Glutamatergic neuron (in vitro differentiated cells): ENCODE measurements around the gene ZNF574. TPM values are rescaled to one million over a fixed set of nuclear protein-coding genes. Genes with fewer than 3 reads are reported as not detected.
A peak's percentile ranks its signal among the peaks of the same experiment; 100 is the strongest.

Experiments
- DNase-seq: peaks from one replicate; pipeline ENCODE4 v3.0.0; 2022
- H3K27ac Mint-ChIP-seq: one replicate; pipeline ENCODE4 v1.8.0; 2020; ENCODE audit warnings: mild to moderate bottlenecking, mixed read lengths, inconsistent platforms; ENCODE audit not compliant: unreplicated experiment
- H3K27me3 Mint-ChIP-seq: one replicate; pipeline ENCODE4 v1.8.0; 2020; ENCODE audit warnings: mild to moderate bottlenecking, moderate library complexity, mixed read lengths, inconsistent platforms; ENCODE audit not compliant: unreplicated experiment
- H3K36me3 Mint-ChIP-seq: one replicate; pipeline ENCODE4 v1.8.0; 2020; ENCODE audit warnings: mild to moderate bottlenecking, mixed read lengths, inconsistent platforms; ENCODE audit not compliant: unreplicated experiment
- H3K4me1 Mint-ChIP-seq: one replicate; pipeline ENCODE4 v1.8.0; 2020; ENCODE audit warnings: mild to moderate bottlenecking, low read depth, mixed read lengths, inconsistent platforms; ENCODE audit not compliant: unreplicated experiment
- H3K4me3 Mint-ChIP-seq: one replicate; pipeline ENCODE4 v1.8.0; 2020; ENCODE audit warnings: mild to moderate bottlenecking, mixed read lengths, inconsistent platforms; ENCODE audit not compliant: unreplicated experiment
- H3K9me3 Mint-ChIP-seq: one replicate; pipeline ENCODE4 v1.8.0; 2020; ENCODE audit warnings: mild to moderate bottlenecking, moderate library complexity, mixed read lengths, inconsistent platforms; ENCODE audit not compliant: unreplicated experiment
- total RNA-seq: library from RNA; stranded (reverse); fragmentation: NEBNext Ultra II Directional; extraction: Animal tissue kit (Norgen Biotek cat#: 25700); gene quantifications from one replicate; pipeline ENCODE4 v1.2.1, GENCODE V29; 2021; ENCODE audit not compliant: unreplicated experiment
- TF ChIP-seq, protein P1 (sequence below): fragments of 200-600 bp; sonication (generic); IDR thresholded peaks from one replicate; pipeline ENCODE4 v1.5.0; 2021; ENCODE audit not compliant: partially characterized antibody, unreplicated experiment

Gene ZNF574
- total RNA-seq, 1 donor from 2014 or later: 24.1 TPM

DNA sequence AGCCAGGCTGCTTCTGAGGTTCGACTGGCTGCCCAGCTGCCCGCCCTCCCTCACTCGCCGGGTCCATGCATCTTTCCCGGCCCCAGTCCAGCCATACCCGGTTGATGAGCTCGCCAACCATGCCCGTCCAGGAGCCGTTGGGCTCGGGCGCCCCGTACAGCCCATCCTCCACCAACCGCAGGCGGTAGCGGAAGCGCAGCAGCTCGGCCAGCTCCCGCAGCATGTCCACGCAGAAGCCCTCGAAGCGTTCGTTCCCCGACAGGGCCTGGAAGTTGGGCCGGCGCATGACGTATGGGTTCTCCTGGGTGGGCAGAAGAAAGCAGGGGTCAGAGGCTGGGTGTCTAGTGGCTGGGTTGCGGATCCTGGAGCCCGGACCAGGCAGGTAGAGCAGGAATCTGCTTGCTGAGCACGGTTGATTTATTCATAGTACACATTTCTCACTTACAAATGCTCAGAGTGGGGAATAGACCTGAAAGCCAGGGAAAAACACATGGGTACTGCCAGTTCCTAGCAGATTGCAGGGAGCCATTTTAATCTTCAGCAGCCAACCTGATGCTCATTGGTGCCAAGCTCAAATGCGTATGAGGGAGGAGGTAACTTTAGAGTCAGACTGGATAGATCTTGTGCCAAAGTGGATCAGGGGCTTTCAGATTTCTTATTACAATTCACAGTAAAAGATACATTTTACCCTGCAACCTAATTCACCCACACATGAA, 33.4 kb upstream of the ZNF574 start:
- peak overlapping the region; percentile 98 for H3K27ac Mint-ChIP-seq
- peaks cover 44% of the 10 kb centered on the region for H3K4me1 Mint-ChIP-seq
- peaks cover 12% of the 10 kb centered on the region for H3K9me3 Mint-ChIP-seq
- TF ChIP-seq, protein P1, sequence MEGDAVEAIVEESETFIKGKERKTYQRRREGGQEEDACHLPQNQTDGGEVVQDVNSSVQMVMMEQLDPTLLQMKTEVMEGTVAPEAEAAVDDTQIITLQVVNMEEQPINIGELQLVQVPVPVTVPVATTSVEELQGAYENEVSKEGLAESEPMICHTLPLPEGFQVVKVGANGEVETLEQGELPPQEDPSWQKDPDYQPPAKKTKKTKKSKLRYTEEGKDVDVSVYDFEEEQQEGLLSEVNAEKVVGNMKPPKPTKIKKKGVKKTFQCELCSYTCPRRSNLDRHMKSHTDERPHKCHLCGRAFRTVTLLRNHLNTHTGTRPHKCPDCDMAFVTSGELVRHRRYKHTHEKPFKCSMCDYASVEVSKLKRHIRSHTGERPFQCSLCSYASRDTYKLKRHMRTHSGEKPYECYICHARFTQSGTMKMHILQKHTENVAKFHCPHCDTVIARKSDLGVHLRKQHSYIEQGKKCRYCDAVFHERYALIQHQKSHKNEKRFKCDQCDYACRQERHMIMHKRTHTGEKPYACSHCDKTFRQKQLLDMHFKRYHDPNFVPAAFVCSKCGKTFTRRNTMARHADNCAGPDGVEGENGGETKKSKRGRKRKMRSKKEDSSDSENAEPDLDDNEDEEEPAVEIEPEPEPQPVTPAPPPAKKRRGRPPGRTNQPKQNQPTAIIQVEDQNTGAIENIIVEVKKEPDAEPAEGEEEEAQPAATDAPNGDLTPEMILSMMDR: no peak
- DNase-seq: no peak
- H3K27me3 Mint-ChIP-seq: peaks cover 4% of the 10 kb centered on the region
- H3K4me3 Mint-ChIP-seq: peak overlapping the region; percentile 86
- no peaks in the 10 kb centered on the region for H3K36me3 Mint-ChIP-seq

DNA sequence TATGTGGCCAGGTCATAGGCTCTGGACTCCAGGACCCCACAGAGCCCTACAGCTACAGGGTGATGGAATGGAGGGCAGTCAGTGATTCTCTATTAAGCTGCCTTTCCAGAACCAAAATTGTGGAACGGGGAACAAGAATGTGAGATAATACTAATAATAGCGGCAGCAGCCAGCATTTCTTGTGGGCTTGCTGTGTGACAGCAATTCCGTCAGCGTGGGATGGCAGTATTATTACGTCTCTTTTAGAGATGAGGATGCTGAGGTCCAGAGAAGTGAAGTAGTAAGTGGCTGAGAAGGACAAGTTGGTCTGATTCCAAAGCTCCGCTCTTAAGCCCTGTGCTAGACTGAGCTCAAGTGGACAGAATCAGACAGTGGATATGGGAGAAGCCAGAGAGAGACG, 30.4 kb upstream of the ZNF574 start:
- Mint-ChIP-seq H3K4me3 (peak overlapping the region; percentile 12), H3K27me3 (peaks cover 2% of the 10 kb centered on the region), H3K27ac (no peak overlapping the region), H3K36me3 (no peaks in the 10 kb centered on the region), H3K9me3 (peaks cover 7% of the 10 kb centered on the region), H3K4me1 (peaks cover 44% of the 10 kb centered on the region)
- TF ChIP-seq, protein P1: no peak
- DNase-seq: no peak

DNA sequence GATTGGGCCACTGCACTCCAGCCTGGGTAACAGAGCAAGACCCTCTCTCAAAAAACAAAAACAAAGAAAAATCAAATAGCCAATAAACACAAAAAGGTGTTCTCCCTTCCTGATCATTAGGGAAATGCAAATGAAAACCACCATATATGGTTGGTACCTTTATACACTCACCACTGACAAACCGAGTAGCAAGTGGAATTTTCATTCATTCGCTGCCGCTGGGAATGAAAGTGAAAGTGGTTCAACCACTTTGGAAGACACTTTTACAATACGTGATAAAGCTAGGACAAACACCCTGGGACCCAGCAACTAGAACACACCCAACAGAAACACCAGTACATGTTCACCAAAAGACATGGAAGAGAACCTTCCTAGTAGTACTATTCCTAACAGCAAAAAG, 27.0 kb upstream of the ZNF574 start:
- peaks cover 11% of the 10 kb centered on the region for H3K9me3 Mint-ChIP-seq
- no peak overlapping the region for H3K4me3 Mint-ChIP-seq
- H3K4me1 Mint-ChIP-seq: peaks cover 48% of the 10 kb centered on the region
- peak overlapping the region; percentile 1 for H3K27ac Mint-ChIP-seq
- no peaks in the 10 kb centered on the region for H3K36me3 Mint-ChIP-seq
- H3K27me3 Mint-ChIP-seq: peaks cover 12% of the 10 kb centered on the region
- TF ChIP-seq, protein P1: no peak
- DNase-seq: no peak

DNA sequence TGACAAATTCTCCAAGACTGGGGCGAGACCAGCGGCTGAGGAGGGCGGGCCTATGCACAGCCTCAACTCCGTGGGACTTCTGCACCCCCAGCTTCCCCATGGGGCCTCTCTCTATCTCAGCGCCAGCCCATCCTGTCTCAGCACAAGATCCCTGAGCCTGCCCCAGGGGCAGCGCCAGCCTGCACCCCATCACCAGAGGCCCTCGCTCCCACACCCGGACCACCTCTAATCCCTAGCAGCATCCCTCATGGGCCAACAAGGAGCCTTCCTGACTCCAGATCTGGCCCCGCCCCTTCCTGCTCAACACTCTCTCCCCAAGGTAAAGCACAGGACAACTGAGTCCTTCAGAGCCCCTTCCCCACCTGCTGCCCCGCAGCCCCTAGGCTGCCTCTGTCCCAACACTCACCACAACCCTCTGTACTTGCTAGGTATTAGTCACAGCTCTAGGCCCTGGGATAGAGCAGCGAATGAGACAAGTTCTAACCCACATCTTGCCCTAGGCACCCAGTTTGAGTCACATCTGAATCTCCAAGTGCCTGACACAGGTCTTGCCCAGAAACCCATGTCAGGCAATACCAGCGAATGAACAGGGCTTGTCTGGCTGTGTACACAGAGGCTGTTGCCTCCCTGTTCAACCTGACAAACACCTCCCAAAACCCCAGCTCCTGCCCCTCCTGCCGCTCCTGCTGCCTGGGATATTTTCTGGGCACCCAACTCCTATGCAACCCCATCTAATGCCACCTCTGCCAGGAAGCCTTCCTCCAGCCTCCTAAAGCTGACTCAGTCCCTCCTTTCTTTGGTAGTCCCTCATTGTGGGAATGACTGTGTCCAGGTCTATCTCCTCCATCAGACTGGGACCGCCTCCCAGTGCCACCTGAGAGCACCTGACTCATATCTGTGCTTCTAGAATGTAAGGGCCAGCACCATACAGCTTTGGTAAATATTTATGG, 24.5 kb upstream of the ZNF574 start:
- TF ChIP-seq, protein P1: no peak
- DNase-seq: no peak
- Mint-ChIP-seq H3K4me3 (peak overlapping the region; percentile 81), H3K27ac (peak overlapping the region; percentile 92), H3K36me3 (peaks cover 4% of the 10 kb centered on the region), H3K27me3 (peaks cover 24% of the 10 kb centered on the region), H3K4me1 (peaks cover 33% of the 10 kb centered on the region), H3K9me3 (peaks cover 11% of the 10 kb centered on the region)
